ENCODE results near the gene DLGAP1. TPM values are rescaled to one million over a fixed set of nuclear protein-coding genes. Genes with fewer than 3 reads are reported as not detected.

DLGAP1 gene
- total and polyA plus RNA-seq, 2 experiments from 2014 or later, result 0.13 to 0.22 TPM

DNA sequence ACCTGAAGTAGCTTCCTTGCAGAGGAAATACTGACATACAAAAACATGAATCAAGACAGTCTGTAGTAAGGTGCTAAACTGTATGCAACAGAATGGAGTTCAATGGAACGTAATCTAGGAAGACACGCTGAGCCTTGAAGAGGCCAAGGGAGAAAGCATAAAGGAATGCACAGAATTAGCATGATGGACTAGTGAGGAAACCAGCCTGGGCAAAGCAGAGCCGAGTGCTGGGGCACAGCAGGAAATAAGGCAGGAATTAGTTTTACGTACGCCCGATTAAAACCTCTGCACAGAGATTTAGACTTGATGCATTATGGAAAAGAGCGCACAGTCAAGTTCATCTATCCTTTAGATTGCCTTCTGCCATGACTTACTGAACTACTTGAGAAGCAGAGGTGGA is 200.3 kb downstream of the DLGAP1 start:
- Histone ChIP-seq H2AFZ (no peak overlapping the region), H3K9me3 (ENCODE audit: low read depth) (no peaks in the 10 kb centered on the region), H3F3A (ENCODE audit: insufficient read depth) (no peaks in the 10 kb centered on the region), H3K4me2 (ENCODE audit: unreplicated experiment) (no peak overlapping the region), H3K9ac (no peak overlapping the region), H3K36me3 (ENCODE audit: low read depth) (no peaks in the 10 kb centered on the region), H3K9me2 (ENCODE audit: insufficient read depth) (no peaks in the 10 kb centered on the region), H3K4me1 (ENCODE audit: insufficient read depth) (no peaks in the 10 kb centered on the region), H3K27ac (no peak overlapping the region), H3K79me2 (ENCODE audit: insufficient read depth) (no peaks in the 10 kb centered on the region), H4K20me1 (ENCODE audit: insufficient read depth) (no peaks in the 10 kb centered on the region), H3K27me3 (replicated peaks; ENCODE audit: insufficient read depth) (no peaks in the 10 kb centered on the region), H3K4me3 (no peak overlapping the region)
- in situ Hi-C loops (cut with MboI), result no loop called here
- no peak for DNase-seq
- TF ChIP-seq EZH2phosphoT487 (IDR thresholded peaks at IDR 0.05; ENCODE audit: insufficient read depth, low read depth) (no peak), EZH2 (IDR thresholded peaks at IDR 0.05; ENCODE audit: insufficient read depth, poor library complexity, severe bottlenecking) (no peak)
- 21% methylated on average over 7 of the region's 7 CpGs for WGBS, 2 experiments (ENCODE audit: low coverage in 1 of 2, low lambda C conversion rate in 2 of 2, missing lambda C conversion rate in 2 of 2)

DNA sequence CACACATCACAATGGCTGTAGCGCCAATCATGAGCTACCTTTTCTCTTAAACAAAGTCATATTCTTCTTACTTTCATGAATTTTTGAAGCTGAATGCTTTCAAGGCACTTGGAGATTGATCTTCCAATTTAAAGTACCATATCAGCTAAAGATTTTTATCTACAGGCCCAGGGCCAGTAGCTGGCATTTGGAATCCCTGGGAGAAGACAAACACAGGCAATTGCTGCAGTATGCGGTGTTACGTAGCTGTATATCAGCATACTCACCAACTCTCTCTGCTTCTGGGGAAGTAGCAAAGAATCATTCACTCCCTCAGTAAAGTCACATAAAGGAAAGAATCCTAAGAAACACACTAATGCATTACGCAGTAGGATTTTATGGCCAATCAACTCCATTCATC is 202.3 kb downstream of the DLGAP1 start:
- Histone ChIP-seq H3K79me2 (ENCODE audit: insufficient read depth) (no peaks in the 10 kb centered on the region), H3K27me3 (replicated peaks; ENCODE audit: insufficient read depth) (no peaks in the 10 kb centered on the region), H2AFZ (no peak overlapping the region), H3F3A (ENCODE audit: insufficient read depth) (no peaks in the 10 kb centered on the region), H3K4me2 (ENCODE audit: unreplicated experiment) (no peak overlapping the region), H3K27ac (no peak overlapping the region), H4K20me1 (ENCODE audit: insufficient read depth) (no peaks in the 10 kb centered on the region), H3K9me2 (ENCODE audit: insufficient read depth) (no peaks in the 10 kb centered on the region), H3K4me1 (ENCODE audit: insufficient read depth) (no peaks in the 10 kb centered on the region), H3K9me3 (ENCODE audit: low read depth) (no peaks in the 10 kb centered on the region), H3K36me3 (ENCODE audit: low read depth) (no peaks in the 10 kb centered on the region), H3K4me3 (no peak overlapping the region), H3K9ac (no peak overlapping the region)
- no peak for DNase-seq
- in situ Hi-C loops (cut with MboI), result no loop called here
- TF ChIP-seq EZH2 (IDR thresholded peaks at IDR 0.05; ENCODE audit: insufficient read depth, poor library complexity, severe bottlenecking) (no peak), EZH2phosphoT487 (IDR thresholded peaks at IDR 0.05; ENCODE audit: insufficient read depth, low read depth) (no peak)
- 55 to 57% methylated on average over 4 of the region's 4 CpGs for WGBS, 2 experiments (ENCODE audit: low coverage in 1 of 2, low lambda C conversion rate in 2 of 2, missing lambda C conversion rate in 2 of 2)

DNA sequence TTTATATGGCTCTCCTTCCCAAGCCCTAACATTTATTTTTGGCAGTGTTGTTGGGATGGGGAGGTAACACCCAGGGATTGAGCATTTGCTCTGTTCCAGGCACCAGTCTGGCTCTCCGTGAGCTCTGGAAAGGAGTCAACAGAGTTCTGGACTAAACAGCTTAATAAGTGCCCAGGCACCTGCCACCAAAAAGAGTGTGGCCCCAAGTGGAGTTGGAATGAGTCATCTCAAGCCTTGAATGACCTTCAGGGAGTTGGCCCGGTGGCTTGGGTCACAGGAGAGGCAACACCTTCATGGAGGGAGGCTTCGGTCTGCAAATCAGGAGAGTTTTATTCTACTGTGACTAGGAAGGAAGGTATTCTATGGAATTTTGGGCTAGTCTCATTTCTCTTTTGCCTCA is 203.2 kb downstream of the DLGAP1 start:
- Histone ChIP-seq H3K27me3 (replicated peaks; ENCODE audit: insufficient read depth) (no peaks in the 10 kb centered on the region), H3F3A (ENCODE audit: insufficient read depth) (no peaks in the 10 kb centered on the region), H3K9me3 (ENCODE audit: low read depth) (no peaks in the 10 kb centered on the region), H3K4me1 (ENCODE audit: insufficient read depth) (no peaks in the 10 kb centered on the region), H3K9me2 (ENCODE audit: insufficient read depth) (no peaks in the 10 kb centered on the region), H3K4me3 (no peak overlapping the region), H4K20me1 (ENCODE audit: insufficient read depth) (no peaks in the 10 kb centered on the region), H3K27ac (no peak overlapping the region), H3K4me2 (ENCODE audit: unreplicated experiment) (no peak overlapping the region), H3K36me3 (ENCODE audit: low read depth) (no peaks in the 10 kb centered on the region), H2AFZ (no peak overlapping the region), H3K79me2 (ENCODE audit: insufficient read depth) (no peaks in the 10 kb centered on the region), H3K9ac (no peak overlapping the region)
- in situ Hi-C loops (cut with MboI), result no loop called here
- whole genome bisulfite sequencing, 2 experiments (ENCODE audit: low coverage in 1 of 2, low lambda C conversion rate in 2 of 2, missing lambda C conversion rate in 2 of 2), result 22 to 24% methylated on average over 3 of the region's 3 CpGs
- no peak for TF ChIP-seq EZH2phosphoT487 (IDR thresholded peaks at IDR 0.05; ENCODE audit: insufficient read depth, low read depth)
- TF ChIP-seq EZH2 (IDR thresholded peaks at IDR 0.05; ENCODE audit: insufficient read depth, poor library complexity, severe bottlenecking), result no peak
- no peak for DNase-seq

DNA sequence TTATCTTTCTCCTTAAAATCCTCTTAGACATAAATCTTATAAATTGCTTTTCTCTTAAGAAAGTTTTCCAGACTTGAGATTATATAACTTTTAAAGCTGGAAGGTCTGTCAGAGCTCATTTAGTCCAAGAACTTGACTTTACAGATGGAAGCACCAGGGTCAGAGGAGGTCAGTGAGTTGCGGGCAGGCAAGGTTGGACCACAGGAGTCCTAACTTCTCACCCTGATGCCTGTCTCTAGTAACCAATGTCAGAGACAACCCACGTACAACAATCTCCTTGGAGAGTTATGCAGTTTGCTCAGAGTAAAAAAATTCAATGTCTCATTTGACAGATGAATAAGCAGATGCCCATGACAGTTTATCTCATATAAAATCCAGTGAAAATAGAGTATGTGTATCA is 203.9 kb downstream of the DLGAP1 start:
- no peak for DNase-seq
- in situ Hi-C loops (cut with MboI), result no loop called here
- no peak overlapping the region for H3K4me2 ChIP-seq (ENCODE audit: unreplicated experiment)
- no peaks in the 10 kb centered on the region for H3K79me2 ChIP-seq (ENCODE audit: insufficient read depth)
- no peak overlapping the region for H3K4me3 ChIP-seq
- H3K4me1 ChIP-seq (ENCODE audit: insufficient read depth), result no peaks in the 10 kb centered on the region
- H4K20me1 ChIP-seq (ENCODE audit: insufficient read depth), result no peaks in the 10 kb centered on the region
- 17 to 31% methylated on average over 2 of the region's 2 CpGs for WGBS, 2 experiments (ENCODE audit: low coverage in 1 of 2, low lambda C conversion rate in 2 of 2, missing lambda C conversion rate in 2 of 2)
- H3K9me3 ChIP-seq (ENCODE audit: low read depth), result no peaks in the 10 kb centered on the region
- no peak for TF ChIP-seq EZH2 (IDR thresholded peaks at IDR 0.05; ENCODE audit: insufficient read depth, poor library complexity, severe bottlenecking)
- TF ChIP-seq EZH2phosphoT487 (IDR thresholded peaks at IDR 0.05; ENCODE audit: insufficient read depth, low read depth), result no peak
- no peak overlapping the region for H2AFZ ChIP-seq
- no peaks in the 10 kb centered on the region for H3F3A ChIP-seq (ENCODE audit: insufficient read depth)
- H3K9me2 ChIP-seq (ENCODE audit: insufficient read depth), result no peaks in the 10 kb centered on the region
- H3K36me3 ChIP-seq (ENCODE audit: low read depth), result no peaks in the 10 kb centered on the region
- H3K27me3 ChIP-seq (replicated peaks; ENCODE audit: insufficient read depth), result no peaks in the 10 kb centered on the region
- no peak overlapping the region for H3K9ac ChIP-seq
- H3K27ac ChIP-seq, result no peak overlapping the region

DNA sequence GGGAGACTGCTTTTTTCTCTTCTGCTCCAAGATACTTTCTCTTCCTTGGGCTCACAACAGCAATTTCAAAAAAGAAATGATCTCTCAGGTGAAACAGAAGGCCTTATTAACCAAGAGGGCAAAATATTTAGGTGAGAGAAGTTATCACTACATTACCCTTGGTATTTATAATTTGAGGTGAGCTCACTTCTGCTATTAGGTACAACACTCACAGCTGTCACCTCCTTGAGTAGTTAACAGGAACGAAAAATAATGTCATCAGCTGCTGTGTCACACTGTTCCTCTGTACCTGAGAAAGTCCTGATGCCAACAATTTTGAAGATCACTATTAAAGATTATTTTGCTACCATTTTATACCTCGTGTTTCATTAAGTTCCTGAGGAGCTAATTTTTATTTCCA is 205.0 kb downstream of the DLGAP1 start:
- no peak overlapping the region for H3K27ac ChIP-seq
- WGBS, 2 experiments (ENCODE audit: low coverage in 1 of 2, low lambda C conversion rate in 2 of 2, missing lambda C conversion rate in 2 of 2), result 0 to 4% methylated on average over 2 of the region's 2 CpGs
- in situ Hi-C loops (cut with MboI), result no loop called here

More for the DNA sequence above, 205.0 kb downstream of the DLGAP1 start:
- Histone ChIP-seq H3K9me2 (ENCODE audit: insufficient read depth) (no peaks in the 10 kb centered on the region), H3K4me1 (ENCODE audit: insufficient read depth) (no peaks in the 10 kb centered on the region), H3K36me3 (ENCODE audit: low read depth) (no peaks in the 10 kb centered on the region), H3K9me3 (ENCODE audit: low read depth) (no peaks in the 10 kb centered on the region), H3K9ac (no peak overlapping the region), H3K4me3 (no peak overlapping the region), H2AFZ (no peak overlapping the region), H3K79me2 (ENCODE audit: insufficient read depth) (no peaks in the 10 kb centered on the region), H3F3A (ENCODE audit: insufficient read depth) (no peaks in the 10 kb centered on the region), H4K20me1 (ENCODE audit: insufficient read depth) (no peaks in the 10 kb centered on the region), H3K4me2 (ENCODE audit: unreplicated experiment) (no peak overlapping the region), H3K27me3 (replicated peaks; ENCODE audit: insufficient read depth) (no peaks in the 10 kb centered on the region)
- DNase-seq, result no peak
- TF ChIP-seq EZH2 (IDR thresholded peaks at IDR 0.05; ENCODE audit: insufficient read depth, poor library complexity, severe bottlenecking) (no peak), EZH2phosphoT487 (IDR thresholded peaks at IDR 0.05; ENCODE audit: insufficient read depth, low read depth) (no peak)
